Measurements from ENCODE around the gene ELL2.
"Not testable (repeated sequence)": the region's sequence is repeated elsewhere in the genome, so short reads cannot be mapped to it uniquely, and the experiment has no call there.

Gene ELL2

DNA sequence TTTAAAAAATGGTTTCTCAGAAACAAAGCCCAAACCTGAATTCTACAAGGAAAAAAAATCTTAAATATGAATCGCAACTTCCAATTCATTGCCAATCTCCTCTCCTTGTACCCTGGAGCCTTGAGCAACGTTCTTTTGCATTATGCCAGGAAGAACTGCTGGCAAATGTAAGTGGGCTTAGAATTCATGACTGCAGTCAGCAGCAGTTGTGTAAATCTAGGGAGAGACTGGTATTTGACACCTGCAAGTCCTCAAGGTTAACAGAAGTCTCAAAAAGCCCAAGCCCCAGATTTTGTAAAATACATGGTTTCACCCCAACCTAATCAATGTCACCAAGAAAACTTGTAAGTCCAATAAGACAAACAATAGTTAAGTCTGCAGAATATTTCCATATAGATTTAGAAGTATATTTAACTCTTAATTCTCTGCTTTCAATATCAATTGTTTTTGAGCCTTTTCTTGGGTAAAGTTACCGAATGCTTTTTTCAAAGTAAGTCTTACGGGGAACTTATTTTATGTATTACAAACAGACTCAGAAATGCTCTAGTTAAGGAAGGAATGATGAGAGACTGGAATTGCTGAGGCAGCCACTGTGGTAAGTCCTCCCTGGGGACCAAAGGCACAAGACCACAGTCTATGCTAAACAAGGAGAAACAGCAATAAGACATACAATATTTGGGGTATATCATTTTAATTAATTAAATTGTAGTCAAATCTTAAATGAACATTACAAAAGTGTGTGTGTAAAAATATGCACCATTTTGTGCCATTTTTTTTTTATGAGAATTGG, 31.3 kb downstream of the ELL2 start:
- DNase-seq (ENCODE audit: low read depth in 2 of 2), result no peak

GRCh38 chr5:95928724-95929253, 32.9 kb downstream of the ELL2 start:
- DNase-seq (ENCODE audit: low read depth in 2 of 2), result no peak

- DNase-seq (ENCODE audit: low read depth in 2 of 2), result no peak
Measured at GRCh38 chr5:95927927-95928723, 33.5 kb downstream of the ELL2 start.

GRCh38 chr5:95927300-95927699, 34.4 kb downstream of the ELL2 start:
- DNase-seq (ENCODE audit: low read depth in 2 of 2), result not testable (repeated sequence)

- DNase-seq (ENCODE audit: low read depth in 2 of 2), result no peak
Measured at GRCh38 chr5:95925939-95926338, 35.7 kb downstream of the ELL2 start.

DNA sequence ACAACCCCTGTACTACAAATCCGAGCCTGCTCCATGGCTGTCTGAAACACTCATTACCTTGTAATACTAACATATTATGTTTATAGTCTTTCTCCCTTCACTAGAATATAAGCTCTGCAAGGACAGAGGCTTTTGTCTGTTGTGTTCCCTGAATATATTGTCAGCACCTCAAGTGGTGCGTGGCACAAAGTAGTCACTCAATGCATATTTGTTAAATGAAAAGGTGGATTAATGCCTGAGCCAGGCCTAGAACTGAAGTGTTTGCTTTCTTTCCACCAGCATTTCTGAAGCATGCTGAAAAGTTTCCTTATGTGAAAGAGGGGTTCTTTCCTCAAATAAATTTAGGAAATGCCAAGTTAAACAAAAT, 36.3 kb downstream of the ELL2 start:
- DNase-seq (ENCODE audit: low read depth in 2 of 2), result no peak

DNA sequence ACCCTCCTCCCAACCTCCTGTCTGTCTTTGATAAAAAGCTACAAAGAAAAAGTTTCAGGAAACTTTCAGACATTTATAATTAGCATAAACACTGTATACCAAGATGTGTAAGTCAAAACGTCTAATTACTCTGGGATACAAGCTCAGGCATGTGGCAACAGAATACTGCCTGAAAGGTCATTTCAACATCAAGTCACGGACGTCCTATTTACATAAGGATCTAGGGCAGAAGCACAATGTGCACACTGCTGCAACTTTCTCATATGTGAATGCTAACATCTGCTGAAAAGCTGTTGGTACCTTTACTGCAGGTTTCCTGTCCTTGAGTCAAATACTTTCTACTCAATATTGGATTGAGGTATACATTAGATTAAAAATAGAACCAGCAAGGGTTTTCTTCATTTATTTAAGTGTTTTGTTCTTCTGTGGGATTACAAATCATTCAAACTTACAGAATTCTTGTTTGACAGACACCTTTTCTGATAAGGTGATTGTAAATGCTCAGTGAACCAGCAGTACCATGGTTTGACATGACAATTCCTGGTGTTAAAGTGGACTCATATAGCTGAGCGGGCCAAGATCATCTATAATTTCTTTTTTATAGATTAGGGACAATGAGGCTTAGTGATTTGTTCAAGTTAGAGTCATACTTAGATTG, 36.8 kb downstream of the ELL2 start:
- DNase-seq (ENCODE audit: low read depth in 2 of 2), result no peak

DNA sequence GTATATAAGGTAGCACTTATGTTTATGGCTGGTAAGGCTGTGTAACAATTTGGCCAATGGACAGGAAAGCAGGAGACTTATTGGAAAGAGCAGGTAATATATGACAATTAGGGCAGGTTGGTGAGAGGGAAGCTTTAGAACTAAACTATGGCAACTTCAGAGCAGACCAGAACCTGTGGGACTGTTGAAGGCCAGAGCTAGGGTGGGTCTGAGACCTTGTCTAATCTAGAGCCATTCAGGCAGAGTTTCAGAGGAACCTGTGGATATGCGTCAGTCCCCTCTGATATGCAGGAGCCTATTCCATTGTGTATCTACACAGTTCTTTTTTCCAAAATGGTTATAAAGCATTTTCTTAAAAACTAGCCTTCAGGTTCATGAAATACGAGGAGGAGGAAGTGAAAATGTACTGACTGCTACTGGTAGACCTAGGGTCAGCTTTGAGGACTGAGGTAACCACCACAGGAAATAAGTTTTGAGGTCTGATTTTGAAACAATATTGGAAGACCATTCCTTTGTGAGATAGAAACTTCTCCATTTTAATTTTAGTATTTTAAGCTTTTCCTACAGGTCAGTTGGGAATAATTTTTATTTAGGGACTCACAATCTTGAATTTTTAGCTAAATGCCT, 37.6 kb downstream of the ELL2 start:
- no peak for DNase-seq (ENCODE audit: low read depth in 2 of 2)

DNA sequence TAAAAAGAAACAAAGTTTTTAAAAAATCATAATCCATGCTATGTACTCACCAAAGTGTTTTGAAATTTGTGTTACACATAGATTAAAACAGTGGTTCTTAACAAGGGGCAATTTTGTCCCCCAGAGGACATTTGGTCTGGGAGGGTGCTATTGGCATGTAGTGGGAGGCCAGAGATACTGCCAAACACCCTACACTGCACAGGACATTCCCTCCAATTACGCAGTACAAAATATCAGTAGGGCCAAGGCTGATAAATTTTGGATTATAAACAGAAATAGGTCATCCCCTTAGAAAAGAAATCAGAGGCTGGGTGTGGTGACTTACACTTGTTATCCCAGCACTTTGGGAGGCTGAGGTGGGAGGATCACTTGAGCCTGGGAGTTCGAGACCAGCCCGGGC, 38.9 kb downstream of the ELL2 start:
- DNase-seq (ENCODE audit: low read depth in 2 of 2), result no peak

- DNase-seq (ENCODE audit: low read depth in 2 of 2), result no peak
Measured at GRCh38 chr5:95921501-95921900, 40.1 kb downstream of the ELL2 start.

- no peak for DNase-seq (ENCODE audit: low read depth in 2 of 2)
Measured at GRCh38 chr5:95920822-95921221, 40.8 kb downstream of the ELL2 start.

GRCh38 chr5:95919658-95920057, 42.0 kb downstream of the ELL2 start:
- no peak for DNase-seq (ENCODE audit: low read depth in 2 of 2)

DNA sequence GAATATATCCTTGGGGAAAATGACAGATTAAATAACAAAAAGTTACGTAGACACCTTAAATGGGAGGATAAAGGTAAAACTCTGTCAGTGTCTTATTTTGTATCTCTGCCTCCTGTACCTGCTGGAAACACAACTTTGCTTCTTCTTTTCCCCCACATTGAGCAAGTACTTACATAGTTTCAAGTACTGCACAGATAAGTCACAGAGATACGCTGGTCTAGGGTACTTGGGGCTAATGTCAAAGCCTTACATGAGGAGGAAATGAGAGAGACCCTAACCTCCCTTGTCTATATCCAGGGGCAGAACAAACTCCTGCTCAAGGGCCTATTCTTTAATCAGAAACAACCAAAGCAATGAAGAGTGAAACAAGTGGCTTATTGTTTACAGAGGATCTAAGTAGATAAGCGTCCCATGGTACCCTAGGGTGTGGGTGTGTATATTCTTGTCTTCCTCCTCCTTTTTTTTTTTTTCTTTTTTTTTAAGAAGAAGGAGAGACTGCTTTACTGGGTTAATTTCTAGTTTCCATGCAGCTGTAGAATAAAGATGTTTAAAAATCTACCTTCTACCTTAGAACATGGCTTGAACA, 43.1 kb downstream of the ELL2 start:
- DNase-seq (ENCODE audit: low read depth in 2 of 2), result no peak

GRCh38 chr5:95917207-95917606, 44.4 kb downstream of the ELL2 start:
- DNase-seq (ENCODE audit: low read depth in 2 of 2), result no peak

GRCh38 chr5:95916687-95917085, 45.0 kb downstream of the ELL2 start:
- no peak for DNase-seq (ENCODE audit: low read depth in 2 of 2)

- no peak for DNase-seq (ENCODE audit: low read depth in 2 of 2)
Measured at GRCh38 chr5:95915999-95916686, 45.5 kb downstream of the ELL2 start.

DNA sequence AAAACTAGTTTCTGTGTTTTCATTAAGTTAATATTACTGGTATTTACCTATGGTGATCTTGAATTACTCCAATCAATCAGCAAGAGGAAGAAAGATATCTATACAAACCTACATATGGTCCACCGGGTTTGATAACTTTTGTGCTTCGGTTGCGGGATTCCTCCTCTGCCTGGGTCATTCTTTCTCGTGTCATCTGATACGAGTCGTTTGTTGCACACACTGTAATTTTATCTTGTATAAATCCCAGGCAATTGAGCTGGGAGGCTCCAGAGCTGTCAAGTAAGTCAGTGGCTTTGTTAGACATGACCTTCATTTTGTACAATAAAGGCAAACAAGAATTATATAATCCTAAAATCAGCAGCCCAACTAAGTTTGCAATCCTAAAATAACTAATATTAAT, 48.0 kb downstream of the ELL2 start:
- no peak for DNase-seq (ENCODE audit: low read depth in 2 of 2)

- DNase-seq (ENCODE audit: low read depth in 2 of 2), result no peak
Measured at GRCh38 chr5:95912029-95912428, 49.6 kb downstream of the ELL2 start.

- no peak for DNase-seq (ENCODE audit: low read depth in 2 of 2)
Measured at GRCh38 chr5:95910521-95910920, 51.1 kb downstream of the ELL2 start.

- DNase-seq (ENCODE audit: low read depth in 2 of 2), result no peak
Measured at GRCh38 chr5:95909738-95910137, 51.9 kb downstream of the ELL2 start.

DNA sequence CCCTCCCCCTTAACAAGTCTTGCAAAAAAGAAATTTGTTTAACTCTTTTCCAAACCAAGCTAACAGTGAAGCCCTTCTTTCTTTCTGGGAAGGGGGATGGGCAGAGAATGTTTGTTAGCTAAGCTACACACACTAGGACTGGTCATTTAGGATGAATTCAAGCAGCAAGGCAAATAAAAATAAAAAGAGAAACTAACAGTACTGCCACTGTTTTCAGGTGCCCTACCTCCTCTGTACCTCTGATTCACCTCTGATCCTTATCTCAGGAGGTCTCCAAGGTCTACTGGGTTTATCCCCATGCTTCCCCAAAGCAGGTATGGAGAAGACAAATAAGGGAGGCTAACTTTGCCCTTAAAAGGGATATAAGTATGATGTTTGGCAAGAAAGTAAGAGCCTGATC, 52.9 kb downstream of the ELL2 start:
- no peak for DNase-seq (ENCODE audit: low read depth in 2 of 2)
